Fibroblast of skin of back (primary cell): ENCODE results near the gene KIF26B.

Source experiments
- DNase-seq: peaks from one replicate; pipeline ENCODE4 v3.0.0-alpha.2; 2013

The KIF26B gene

DNA sequence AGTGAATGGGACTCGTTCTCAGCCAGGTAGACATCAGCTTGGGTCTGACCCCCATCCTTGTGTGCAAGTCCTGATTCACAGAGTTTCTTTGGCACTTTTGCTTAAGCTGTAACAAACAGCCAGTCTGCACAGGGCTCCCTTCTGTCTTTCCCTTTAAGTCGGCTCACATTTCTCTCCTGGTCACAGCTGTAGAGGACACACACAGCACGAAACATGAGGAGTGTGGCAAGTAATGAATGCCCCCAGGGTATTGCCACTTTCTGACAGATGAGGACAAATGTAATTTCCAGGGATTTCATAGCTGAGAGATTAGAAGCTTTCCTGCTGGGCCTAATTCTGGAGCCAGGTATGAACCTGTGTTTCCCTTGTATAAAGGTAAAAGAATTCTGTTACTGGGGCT lies 423.5 kb downstream of the KIF26B start:
- no peak for DNase-seq

GRCh38 chr1:245578771-245579170 lies 424.0 kb downstream of the KIF26B start:
- no peak for DNase-seq

- no peak for DNase-seq
Measured at GRCh38 chr1:245579881-245580280, 425.1 kb downstream of the KIF26B start.

- DNase-seq: no peak
Measured at GRCh38 chr1:245580651-245581050, 425.9 kb downstream of the KIF26B start.

GRCh38 chr1:245582026-245582425 lies 427.2 kb downstream of the KIF26B start:
- no peak for DNase-seq

DNA sequence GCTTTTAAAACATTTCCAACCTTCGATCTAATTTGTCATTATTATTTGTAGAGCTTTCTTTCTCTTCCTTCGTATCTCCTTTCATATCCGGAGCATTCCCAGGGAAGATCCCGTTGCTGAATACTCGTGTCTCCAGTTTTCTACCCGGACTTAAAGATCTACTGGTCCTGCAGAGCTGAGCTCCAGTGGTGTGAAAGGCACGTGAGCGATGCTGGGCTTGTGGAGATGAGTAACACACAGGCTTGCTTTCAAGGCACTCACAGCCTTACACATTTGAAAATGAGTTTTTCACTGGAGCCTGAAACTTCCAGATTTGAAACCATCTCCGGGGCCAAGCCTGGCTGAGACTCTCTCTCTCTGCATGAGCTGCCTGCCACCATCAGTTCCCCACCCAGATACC lies 428.3 kb downstream of the KIF26B start:
- no peak for DNase-seq

DNA sequence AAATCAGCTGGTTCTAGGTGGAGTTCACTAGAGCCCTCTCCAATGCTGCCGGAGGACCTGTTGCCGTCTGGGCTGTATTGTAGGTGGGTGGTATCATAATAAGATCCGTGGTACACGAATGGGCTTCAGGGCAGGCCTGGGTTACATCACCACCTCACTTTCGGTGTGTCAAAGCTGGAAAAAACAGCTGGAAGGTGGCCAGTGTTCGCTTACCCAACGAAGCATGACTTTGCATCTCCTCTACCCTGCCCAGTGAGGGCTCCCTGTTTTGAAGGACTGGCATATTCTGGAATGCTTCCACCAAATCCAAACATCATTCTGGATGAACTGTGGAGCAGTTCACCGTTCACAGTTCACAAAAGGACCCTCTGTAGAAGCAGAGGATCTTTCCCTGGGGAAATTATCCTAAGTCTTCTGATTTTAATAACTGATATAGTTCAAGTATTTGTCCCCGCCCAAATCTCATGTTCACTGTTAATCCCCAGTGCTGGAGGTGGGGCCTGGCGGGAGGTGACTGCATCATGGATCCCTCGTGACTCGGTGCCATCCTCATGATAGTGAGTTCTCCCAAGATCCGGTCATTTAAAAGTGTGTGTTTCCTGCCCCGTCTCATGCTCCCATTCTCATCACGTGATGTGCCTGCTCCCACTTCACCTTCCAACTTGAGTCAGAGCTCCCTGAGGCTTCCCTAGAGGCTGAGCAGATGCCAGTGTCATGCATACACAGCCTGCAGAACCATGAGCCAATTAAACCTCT lies 429.0 kb downstream of the KIF26B start:
- peak; percentile 23 for DNase-seq

- DNase-seq: peak; percentile 87
Measured at GRCh38 chr1:245585252-245585959, 430.6 kb downstream of the KIF26B start.

DNA sequence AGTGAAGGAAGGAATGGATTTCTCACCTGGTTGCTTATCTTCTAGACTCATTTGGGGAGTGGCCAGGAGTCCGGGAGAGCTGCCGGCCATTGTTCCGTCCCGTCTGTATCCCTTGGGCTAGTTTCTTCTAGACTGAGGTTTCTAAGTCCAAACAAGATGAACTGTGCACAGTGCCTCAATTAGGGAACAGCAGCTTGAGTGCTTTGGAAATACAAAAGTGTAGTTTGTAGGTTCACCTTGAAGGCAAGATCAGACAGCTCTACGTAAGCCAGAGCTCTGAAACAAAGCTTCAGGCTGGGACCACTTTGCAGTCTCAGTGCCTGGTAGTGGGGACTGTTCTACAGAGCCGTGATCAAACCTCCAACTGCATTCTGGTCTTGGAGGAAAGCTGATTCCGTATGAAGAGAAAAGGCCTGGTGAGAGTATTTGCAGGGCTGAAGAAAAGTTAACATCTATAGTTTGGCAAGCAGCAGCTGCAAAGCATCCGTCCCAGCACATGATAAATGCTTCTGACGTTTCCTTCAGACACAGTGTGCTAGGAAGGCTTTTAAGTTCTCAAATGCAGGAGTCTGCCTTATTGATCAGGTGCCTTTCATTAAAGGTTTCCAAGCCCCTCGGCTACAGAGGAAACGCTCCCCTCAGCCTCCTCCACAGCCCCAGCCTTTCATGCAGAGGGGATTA lies 432.8 kb downstream of the KIF26B start:
- no peak for DNase-seq

DNA sequence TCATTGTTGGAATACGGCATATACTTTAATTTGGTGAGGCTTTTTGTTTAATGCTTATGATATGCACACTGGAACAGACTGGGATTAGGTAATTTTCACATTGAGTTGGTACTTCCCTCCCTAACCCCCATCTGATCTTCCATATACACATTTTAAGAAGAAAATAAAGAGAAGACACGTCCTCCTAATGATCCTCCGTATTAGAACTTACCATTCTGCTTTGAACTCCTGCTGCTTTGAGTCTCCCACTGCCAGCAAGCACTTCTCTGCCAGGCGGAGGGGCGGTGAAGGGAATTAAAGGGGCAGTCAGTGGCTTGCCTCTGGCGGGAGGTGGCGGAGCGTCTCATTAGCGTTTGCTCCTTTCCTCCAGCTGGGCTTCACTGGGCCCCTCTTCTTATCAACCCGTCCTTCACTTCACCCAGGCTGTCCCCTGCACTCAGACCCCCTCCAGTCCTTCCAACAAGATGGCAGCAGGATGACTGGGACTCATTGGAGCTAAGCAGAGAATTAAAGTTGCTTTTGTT lies 433.4 kb downstream of the KIF26B start:
- no peak for DNase-seq

DNA sequence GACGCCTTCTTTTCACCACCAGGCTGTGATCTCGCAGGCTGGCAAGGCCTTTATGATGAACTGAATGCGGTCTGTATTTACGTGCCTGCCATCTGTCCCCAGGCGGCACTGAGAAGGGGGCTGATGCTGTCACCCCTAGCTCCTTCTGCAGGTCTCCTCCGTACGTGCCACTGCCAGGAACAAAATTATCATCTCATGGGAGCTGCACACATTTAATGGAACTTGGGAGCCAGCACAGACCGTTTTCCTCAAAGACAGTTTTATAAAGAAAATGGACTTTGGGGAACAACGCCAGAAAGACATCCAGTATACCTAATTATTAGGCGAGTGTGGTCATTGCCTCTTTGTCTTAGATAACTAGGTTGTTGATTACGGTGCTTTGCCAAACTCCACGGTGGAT lies 434.5 kb downstream of the KIF26B start:
- no peak for DNase-seq

DNA sequence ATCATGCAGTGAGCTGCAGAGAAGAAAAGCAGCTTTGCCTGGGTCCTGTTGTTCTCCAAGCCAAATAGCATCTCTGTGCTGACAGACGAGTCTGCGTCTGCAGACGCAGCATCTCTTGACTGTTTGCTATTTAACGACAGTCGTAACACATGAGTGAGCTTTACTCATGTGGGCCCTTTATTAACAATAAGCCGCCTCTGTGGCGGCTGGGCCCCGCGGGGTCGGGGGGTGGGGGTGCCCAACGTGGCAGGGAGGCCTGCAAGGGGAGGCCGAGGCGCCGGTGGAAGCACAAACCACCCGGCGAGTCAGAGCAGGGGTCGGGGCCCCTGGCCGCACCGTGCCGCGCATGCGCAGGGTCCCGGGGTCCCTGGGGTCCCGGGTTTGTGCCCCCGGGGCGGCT lies 435.1 kb downstream of the KIF26B start:
- DNase-seq: no peak

- DNase-seq: no peak
Measured at GRCh38 chr1:245590726-245591125, 435.9 kb downstream of the KIF26B start.

- no peak for DNase-seq
Measured at GRCh38 chr1:245591346-245592188, 436.8 kb downstream of the KIF26B start.

DNA sequence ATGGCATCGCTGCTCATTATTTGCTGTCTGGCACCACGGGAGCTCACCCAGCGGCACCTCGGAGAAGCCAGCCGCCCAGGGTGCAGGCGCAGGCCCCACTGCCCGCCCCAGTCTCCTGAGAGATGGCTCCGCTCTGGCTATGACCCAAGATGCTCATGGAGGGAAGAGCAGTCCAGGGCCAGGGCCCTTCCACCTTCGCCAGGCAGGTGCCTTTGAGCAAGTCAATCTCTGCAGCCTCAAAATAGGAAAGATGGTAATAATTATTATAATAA lies 437.3 kb downstream of the KIF26B start:
- DNase-seq: no peak

GRCh38 chr1:245598524-245599305 lies 443.9 kb downstream of the KIF26B start:
- no peak for DNase-seq

- DNase-seq: peak; percentile 84
Measured at GRCh38 chr1:245599371-245600174, 444.8 kb downstream of the KIF26B start.

DNA sequence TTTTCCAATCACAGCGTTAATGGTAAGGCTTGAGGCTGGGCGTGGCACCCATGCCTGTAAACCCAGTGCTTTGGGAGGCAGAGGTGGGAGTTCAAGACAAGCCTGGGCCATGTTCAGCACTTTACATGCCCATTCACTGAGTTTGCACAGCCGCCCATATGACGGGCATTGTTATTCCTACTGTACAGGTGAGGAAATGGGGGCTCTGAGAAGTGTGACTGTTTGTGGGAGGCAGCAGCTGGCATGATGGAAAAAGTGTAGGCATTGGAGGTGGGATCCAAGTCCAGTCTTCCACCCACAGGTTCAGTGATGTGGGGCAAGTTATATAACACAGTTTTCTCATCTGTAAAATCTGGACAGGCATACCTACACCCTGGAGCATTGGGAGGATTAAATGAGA lies 445.9 kb downstream of the KIF26B start:
- DNase-seq: no peak

DNA sequence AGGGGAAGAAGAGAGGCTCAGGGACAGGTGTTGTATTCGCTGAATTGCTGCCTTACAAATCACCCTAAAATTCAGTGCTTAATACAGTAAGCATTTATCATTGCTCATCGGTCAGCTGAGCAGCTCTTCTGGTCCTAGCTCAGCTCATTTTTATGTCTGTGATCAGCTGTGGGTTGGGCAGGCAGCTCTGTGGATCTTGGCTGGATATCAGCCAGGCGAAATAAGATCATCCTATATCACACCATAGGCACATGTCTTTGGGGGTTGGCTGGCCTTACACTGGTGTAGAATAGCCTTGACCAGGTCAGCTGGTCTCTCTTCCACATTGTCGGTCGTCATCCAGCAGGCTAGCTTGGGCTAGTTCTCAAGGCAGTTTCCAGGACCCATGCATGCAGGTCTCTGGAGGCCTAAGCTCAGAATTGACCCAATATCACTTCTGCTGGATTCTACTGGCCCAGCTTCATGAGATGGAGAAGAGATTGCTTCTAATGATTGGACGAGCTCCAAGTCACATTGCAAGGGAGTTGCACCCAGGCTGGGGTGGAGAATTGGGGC lies 448.6 kb downstream of the KIF26B start:
- DNase-seq: no peak

- DNase-seq: no peak
Measured at GRCh38 chr1:245604979-245605378, 450.2 kb downstream of the KIF26B start.
